Activated CD4-positive, CD25-positive, alpha-beta regulatory T cell treated with anti-CD3 and anti-CD28 coated beads, Interleukin-2, amount 50 U/mL, for 24 hours (primary cell): ENCODE results near the gene EHF.
"Not testable (repeated sequence)": the region's sequence is repeated elsewhere in the genome, so short reads cannot be mapped to it uniquely, and the experiment has no call there.

Source experiments
- ATAC-seq, 2 donors: fragments of 150-1000 bp; cut with Tn5 transposase; one replicate each; pipeline ENCODE4 v1.10.0; 2021; ENCODE audit warnings: mild to moderate bottlenecking in 1 of 2, moderate library complexity in 1 of 2

EHF gene

DNA sequence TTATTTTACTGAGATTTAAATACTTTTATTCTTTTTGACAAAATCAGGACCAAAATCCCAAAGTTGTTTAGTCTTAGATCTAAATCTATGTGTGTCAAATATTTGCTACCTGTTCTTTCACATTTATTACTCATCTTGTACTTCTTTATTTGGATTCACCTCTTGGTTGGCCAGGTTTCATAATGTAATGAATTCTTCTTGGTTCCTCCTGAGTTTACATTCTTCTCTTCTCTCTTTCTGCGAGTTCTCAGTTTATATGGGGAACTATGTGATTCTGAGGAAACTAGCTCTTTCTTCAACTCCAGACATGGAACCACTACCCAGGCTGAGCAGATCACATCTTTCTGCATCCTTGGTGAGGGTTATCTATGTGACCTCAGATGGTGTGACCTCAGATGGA is 50.2 kb downstream of the EHF start:
- ATAC-seq = no peak

DNA sequence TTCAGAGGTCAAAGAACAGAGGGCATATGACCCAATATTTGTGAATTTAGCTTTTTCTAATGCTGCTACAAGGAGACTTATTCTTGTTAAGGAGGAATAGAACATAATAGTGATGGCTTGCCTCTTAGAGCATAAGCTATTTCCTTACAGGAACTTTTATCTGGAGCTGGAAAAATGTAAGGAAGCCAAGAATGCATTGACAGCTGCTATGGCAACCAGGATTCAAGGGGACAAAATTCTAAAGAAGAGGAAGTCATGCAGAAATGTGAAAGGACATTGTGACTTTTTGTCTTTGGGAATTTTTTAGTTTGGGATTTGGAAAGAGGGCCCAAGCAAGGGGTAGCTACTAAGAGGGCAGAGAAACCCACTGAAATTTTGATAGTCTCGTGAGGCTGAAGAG is 51.1 kb downstream of the EHF start:
- no peak for ATAC-seq

DNA sequence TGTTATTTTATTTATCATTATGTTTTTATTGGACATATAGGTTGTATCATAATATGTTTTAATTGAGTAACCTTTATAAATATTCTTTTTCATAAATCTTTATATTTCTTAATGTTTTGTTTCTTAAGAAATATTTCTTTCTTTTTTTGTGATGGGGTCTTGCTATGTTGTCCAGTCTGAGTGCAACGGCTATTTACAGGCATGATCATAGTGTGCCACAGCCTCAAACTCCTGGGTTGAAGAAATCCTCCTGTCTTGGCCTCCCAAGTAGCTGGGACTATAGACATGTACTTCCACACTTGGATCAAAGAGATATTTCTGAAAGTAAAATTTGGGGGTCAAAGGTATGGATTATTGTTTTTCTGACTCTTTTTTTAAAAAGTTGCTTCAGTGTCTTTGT is 53.1 kb downstream of the EHF start:
- no peak for ATAC-seq

GRCh38 chr11:34676227-34676626 is 55.3 kb downstream of the EHF start:
- no peak for ATAC-seq

GRCh38 chr11:34679681-34680080 is 58.8 kb downstream of the EHF start:
- no peak for ATAC-seq

GRCh38 chr11:34680206-34680605 is 59.3 kb downstream of the EHF start:
- no peak for ATAC-seq

GRCh38 chr11:34680918-34681586 is 60.2 kb downstream of the EHF start:
- no peak for ATAC-seq

DNA sequence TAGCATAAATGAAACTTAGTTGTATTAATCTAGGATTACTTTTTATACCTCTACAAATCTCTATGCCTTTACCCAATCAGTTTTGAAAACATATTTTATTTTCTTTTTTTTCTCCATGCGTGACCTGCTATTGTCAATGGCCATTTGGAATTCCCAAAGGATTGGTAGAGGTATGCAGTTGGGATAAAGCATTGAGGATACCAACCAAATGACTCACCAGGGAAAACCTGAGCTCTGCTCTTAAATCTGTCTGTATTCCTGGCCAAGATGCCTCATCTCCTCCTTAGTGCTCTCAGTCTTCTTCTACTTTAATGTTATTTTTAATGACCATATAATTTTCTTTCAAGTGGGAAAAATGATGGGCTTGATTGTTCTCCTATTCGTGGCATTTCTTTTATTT is 61.9 kb downstream of the EHF start:
- no peak for ATAC-seq

- no peak for ATAC-seq
These were observed 62.5 kb downstream of the EHF start for GRCh38 chr11:34683396-34683795.

DNA sequence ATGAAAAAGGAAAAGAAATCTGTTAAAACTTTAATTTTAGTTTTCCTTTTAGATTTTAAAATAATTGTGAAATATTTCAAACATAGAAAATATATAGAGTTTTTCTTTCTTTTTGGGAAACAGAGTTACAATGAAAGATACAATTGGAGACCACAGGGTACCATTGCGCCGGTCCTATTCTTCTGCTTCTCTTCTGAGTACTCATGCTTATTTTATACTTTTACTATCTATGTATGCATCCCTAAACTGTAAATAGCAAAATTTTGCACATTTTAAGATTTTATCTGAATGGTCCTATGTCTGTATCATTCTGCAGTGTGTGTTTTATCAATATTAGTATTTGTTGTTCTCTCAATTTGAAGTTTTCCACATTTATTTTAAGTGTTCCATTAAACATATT is 65.0 kb downstream of the EHF start:
- no peak for ATAC-seq

DNA sequence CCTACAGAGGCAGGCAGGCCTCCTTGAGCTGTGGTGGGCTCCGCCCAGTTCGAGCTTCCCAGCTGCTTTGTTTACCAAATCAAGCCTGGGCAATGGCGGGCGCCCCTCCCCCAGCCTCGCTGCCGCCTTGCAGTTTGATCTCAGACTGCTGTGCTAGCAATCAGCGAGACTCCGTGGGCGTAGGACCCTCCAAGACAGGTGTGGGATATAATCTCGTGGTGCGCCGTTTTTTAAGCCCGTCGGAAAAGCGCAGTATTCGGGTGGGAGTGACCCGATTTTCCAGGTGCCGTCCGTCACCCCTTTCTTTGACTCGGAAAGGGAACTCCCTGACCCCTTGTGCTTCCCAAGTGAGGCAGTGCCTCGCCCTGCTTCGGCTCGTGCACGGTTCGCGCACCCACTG is 71.4 kb downstream of the EHF start:
- not testable (repeated sequence) for ATAC-seq

DNA sequence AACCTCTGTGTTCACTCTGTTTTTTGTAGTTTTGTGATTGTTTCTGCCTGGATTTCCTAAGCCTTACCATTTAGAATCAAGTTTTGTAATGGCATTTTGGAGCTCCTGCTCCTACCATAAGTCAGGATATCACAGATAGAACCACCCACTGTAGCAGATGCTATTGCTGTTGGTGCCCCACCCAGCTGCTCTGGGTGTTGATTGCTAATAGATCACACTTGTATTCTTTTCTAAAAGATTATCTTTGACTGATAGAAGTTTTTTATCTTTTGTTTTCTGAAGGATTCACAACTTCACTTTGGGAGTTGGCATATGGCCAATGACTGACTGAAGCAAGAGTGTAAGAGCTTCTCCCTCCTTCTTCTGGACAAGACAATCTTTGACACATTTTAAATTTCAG is 76.0 kb downstream of the EHF start:
- no peak for ATAC-seq

DNA sequence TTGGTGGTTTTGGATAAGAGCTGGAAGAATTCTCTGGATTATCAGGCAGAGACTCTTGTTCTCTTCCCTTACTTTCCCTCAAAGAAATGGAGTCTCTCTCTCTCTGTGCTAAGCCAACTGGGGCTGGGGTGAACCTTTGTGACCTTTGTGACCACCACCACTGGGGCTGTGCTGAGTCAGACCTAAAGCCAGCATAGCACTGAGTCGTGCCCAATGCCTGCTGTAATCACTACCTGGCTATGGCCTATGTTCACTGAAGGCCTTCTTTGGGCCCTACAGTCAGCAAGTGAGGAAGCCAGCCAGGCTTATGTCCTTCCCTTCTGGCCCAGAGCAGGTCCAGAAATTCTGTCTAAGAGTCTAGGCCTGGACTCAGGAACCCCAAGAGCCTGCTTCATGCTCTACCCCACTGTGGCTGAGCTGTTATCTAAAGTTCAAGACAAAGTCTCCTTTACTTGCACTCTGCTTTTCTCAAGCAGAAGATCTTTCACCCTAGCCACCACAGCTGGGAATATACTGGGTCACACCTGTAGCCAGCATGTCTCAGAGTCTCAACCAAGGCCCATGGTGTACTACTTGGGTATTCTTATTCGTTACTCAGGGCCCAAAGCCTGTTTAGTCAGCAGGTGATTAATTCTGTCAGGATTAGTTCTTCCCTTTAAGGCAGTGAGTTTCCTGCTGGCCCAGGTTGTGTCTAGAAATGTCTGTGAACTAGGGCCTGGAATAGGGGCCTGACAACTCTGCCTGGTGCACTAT is 86.0 kb downstream of the EHF start:
- ATAC-seq = no peak

DNA sequence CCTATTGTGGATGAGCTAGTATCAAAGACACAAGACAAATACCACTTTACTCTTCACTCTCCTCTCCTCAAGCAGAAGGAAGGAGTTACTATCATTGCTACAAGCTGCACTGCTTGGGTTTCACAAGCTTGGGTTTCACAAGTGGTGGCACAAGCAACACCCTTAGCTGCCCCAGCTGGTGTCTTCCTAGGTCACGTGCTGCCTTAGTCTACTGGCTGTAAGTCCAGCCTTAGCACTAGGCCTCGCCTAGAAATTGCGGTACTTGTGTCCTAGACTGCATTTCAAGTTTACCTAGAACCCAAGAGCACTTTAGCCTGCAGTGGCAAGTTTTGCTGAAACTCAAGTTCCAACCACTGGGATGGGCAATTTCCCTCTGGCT is 86.6 kb downstream of the EHF start:
- ATAC-seq = no peak
